Measurements from ENCODE around the gene SMIM10L2A.
"Not testable (repeated sequence)": the region's sequence is repeated elsewhere in the genome, so short reads cannot be mapped to it uniquely, and the experiment has no call there.

The SMIM10L2A gene

DNA sequence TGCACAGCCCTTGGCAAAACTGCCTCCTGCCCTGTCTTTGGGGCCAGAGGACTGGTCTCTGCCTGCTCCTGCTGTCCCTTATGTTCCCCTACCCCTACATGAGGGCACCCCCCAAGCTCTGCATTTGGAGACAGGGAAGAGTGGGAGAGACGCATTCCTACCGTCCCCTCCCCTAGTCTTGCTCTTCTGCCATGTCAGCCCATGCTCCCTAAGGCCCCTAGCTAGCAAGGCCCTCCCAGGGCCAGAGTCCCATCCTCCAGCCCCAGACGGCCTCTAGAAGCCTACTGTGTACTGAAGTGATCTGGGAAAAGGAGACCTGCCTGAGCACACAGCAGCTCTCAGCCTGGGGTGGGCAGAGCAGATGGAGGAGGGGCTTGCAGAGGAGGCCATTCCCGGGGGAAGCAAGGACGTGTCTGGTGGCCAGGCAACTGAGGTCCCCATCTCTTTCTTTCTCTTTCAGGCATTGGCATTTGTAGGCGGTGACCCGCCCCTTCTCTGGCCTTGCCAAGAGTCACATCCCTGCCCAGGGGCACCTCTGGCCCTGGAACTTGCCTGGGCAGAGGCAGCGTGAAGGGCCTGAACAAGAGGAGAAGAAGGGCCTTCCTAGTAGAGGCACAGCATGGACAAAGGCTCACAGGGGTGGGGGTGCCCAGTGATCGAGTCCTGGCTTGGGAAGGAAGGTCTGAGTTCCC lies 1.6 kb downstream of the SMIM10L2A start:
- DNase-seq, result not testable (repeated sequence)

DNA sequence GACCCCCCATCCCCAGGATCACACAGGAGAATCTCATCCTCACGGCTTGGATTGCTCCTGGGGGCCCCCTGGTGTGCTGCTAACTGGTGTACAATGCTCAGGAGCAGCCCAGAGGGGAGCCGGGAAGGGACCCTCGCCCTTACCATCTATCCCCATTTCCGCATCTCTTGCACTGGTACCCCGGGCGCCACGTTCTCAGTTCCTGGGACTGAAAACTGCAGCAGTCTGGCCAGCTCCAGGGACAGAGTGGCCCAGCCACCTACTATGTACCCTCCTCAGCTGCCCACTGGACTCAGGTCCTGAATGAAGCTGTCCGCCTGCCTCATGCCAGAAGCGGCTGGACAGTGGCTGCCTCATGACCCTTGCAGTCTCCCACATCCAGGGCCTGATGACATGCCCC lies 2.7 kb downstream of the SMIM10L2A start:
- no peak for DNase-seq

DNA sequence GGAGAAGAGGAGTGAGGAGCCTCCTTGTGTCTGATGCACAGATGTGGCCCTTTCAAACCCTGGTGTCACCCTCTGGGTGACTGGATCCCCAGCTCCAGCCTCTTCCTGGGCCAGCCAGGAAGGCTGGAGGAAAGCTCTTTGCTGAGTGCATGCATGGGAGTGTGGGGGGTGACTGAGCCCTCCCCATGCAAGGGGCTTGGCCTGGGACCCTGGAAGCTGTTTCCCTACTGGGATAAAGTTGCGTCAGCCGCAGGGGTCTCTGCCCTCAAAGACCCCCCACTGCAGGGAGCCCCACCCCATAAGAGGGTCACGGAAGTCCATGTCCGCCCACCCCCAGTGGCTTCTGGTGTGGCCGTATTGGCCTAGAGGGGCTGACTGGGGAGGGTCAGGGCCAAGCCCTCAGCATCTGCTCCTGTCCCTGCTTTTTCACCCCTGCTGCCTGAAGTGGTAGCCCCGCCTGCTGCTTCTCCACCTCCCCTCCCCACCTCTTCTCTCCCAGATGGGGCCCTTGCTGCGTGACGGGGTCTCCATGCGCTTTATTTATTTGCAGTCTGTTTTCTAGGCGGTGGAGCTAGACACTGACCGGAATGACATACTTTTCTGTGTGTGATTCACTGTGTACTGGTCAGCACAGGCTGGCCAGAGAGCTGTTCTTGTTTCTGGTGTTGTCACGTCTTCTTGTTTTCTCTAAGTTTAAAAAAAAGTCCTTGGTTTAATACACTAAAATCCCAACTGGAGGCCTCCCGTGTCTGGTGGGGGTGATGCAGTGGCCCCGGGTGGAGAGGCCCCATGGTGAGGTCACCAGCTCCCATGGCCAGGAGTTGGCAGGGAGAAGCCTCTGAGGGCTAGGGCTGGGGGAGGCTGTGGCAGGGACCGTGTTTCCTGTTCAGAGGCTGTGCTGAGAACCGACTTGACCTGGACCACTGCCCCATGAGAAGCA lies 3.6 kb downstream of the SMIM10L2A start:
- no peak for DNase-seq

DNA sequence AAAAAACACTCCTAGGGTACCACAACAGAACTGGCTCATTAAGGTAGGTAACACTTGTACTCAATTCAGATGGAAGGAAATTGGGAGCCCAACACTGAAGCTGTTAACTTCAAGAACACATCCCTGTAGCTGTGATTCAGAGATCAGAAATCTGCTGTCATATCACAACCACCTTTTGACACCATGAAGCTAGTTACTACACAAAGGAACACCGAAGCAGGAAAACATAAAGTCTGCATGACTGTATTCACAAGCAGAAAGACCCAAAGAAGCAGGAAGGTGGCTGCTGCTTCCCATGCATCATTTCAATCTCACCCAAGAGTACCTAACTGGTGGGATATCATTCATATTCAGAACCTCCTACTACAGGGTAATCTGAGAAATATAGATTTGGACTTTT lies 7.7 kb downstream of the SMIM10L2A start:
- no peak for DNase-seq

DNA sequence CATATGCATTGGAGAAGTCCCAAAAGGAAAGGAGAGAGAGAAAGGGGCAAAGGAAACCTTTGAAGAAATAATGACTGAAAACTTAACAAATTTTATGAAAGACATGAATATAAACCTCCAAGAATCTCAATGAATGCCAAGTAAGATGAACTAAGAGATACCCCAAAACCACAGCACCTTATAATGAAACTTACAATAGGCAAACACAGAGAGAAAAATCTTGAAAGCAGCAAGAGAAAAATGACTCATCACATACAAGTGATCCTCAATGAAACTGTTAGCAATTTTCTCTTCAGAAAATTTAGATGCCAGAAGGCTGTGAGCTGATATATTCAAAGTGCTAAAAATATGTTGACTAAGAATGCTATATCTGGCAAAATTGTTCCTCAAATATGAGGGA lies 10.1 kb downstream of the SMIM10L2A start:
- no peak for DNase-seq

DNA sequence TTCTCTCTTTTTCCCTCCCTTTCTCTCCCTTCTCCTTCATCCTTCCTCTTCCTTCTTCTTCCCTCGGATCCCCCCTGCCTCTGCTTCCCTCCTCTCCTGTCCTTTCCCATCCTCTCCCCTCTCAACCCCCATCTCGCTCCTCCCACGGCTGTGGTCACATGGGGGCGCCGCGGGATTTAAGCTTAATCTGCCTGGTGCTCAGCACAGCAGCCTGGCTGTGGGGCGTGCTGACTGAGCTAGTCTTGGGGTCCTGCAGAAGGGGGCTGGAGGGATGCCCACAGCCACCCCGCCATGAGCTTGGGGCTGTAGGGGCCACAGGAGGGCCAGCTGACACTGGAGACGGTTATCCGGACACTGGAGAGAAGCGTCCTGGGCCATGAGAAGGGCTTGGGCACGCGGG lies 10.7 kb downstream of the SMIM10L2A start:
- DNase-seq, result no peak

DNA sequence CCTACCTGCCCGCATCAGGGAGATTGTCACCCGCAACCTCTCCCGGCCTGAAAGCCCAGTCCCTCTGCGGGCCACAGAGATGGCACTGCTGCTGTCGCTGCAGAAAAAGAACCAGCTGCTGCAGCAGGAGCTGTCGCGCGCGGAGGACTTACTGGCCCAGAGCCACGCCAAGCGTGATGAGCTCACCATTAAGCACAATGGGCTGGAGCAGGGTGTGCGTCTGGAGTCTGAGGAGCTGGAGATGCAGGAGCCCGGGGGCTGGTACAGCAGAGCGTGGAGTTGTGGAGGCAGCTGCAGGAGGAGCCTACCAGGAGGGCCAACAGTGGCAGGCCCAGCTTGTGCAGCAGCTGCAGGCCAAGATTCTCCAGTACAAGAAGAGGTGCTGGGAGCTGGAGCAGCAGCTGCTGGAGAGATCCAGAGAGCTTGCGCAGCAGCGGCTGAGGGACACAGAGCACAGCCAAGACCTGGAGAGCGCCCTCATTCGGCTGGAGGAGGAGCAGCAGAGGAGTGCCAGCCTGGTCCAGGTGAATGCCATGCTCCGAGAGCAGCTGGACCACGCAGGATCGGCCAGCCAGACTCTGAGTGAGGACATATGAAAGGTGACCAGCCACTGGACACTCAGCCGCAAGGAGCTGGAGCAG lies 11.3 kb downstream of the SMIM10L2A start:
- DNase-seq, result no peak

DNA sequence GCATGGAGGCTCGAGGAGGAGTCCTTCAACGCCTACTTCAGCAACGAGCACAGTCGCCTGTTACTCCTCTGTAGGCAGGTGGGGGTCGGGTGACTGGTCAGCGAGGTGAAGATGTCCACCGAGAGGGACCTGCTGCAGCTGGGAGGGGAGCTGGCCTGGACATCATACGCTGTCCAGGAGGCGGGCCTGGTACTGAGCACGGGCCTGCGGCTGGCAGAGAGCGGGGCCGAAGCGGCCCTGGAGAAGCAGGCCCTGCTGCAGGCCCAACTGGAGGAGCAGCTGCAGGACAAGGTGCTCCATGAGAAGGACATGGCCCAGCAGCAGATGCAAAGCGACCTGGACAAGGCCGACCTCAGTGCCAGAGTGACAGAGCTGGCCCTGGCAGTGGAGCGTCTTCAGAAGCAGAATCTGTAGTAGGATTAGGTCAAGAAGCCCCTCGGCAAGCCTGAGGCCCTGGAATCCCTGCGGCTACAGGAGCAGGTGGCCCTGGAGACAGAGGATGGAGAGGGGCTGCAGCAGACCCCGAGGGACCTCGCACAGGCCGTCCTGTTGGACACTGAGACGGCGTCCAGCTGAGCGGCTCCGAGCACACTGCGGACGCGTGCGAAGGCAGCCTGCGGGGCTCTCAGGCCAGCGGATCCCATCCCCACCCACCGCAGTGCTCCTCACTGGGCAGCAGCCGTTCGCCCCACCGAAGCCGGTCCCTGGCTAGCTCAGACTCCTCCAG lies 11.9 kb downstream of the SMIM10L2A start:
- no peak for DNase-seq

DNA sequence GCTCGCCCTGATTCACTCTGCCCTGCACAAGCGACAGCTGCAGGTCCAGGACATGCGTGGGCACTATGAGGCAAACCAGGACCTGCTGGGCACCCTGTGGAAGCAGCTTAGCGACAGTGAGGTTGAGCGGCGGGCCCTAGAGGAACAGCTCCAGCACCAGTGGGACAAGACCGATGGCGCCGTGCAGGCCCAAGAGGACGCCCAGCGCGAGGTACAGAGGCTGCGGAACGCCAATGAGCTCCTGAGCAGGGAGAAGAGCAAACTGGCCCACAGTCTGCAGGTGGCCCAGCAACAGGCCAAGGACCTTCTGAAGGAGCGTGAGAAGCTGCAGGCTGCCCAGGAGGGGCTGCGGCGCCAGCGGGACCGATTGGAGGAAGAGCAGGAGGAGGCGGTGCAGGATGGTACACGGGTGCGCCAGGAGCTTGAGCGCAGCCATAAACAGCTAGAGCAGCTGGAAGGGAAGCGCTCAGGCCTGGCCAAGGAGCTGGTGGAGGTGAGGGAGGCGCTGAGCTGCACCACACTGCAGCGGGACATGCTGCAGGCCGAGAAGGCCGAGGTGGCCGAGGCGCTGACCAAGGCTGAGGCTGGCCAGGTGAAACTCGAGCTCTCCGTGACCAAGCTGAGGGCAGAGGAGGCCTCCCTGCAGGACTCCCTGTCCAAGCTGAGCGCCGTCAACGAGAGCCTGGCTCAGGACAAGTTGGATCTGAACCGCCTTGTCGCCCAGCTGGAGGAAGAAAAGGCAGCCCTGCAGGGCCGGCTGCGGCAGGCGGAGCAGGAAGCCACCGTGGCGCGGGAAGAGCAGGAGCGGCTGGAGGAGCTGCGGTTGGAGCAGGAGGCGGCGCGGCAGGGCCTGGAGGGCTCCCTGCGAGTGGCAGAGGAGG lies 12.8 kb downstream of the SMIM10L2A start:
- no peak for DNase-seq

DNA sequence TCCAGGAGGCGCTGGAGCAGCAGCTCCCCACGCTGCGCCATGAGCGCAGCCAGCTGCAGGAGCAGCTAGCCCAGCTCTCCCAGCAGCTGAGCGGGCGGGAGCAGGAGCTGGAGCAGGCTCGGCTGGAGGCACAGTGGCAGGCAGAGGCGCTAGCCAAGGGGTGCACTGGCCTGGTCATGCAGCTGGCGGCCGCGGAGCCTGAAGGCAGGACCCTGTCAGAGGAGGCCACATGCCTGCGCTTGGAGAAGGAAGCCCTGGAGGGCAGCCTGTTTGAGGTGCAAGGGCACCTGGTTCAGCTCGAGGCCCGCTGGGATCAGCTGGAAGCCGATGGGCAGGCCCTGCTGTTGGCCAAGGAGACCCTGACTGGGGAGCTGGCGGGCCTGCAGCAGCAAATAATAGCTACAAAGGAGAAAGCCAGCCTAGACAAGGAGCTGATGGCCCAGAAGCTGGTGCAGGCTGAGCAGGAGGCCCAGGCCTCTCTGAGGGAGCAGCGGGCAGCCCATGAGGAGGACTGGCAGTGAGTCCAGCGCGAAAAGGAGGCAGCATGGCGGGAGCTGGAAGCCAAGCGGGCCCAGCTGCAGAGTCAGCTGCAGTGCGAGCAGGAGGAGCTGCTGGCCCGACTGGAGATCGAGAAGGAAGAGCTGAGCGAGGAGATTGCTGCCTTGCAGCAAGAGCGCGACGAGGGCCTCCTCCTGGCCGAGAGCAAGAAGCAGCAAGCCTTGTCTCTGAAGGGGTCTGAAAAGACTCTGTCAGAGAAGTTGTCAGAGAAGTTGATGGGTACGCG lies 13.6 kb downstream of the SMIM10L2A start:
- DNase-seq, result no peak

DNA sequence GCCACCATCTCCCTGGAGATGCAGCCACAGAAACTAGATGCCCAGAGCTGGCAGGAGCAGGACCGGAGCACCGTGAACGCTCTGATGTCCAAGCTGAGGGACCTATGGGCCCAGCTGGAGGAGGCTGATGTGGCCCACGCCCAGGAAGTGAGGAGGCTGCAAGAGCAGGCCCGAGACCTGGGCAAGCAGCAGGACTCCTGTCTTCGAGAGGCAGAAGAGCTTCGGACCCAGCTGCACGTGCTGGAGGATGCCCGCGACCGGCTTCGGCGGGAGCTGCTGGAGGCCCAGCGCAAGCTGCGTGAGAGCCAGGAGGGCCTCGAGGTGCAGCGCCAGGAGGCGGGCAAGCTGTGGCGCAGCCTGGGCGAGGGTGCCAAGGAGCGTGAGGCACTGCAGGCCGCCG lies 14.2 kb downstream of the SMIM10L2A start:
- no peak for DNase-seq

DNA sequence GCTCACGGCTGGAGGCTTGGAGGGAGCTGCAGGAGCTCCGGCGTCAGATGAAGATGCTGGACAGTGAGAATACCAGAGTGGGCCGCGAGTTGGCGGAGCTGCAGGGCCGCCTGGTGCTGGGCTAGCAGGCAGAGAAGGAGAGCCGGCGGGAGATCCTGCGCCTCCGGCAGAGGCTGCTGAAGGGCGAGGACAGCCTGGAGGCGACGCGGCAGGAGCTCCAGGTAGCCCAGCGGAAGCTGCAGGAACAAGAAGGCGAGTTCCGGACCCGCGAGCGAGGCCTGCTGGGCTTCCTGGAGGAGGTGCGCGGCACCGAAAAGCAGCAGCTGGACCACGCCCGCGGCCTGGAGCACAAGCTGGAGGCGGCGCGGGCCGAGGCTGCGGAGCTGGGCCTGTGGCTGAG lies 14.7 kb downstream of the SMIM10L2A start:
- DNase-seq, result no peak

DNA sequence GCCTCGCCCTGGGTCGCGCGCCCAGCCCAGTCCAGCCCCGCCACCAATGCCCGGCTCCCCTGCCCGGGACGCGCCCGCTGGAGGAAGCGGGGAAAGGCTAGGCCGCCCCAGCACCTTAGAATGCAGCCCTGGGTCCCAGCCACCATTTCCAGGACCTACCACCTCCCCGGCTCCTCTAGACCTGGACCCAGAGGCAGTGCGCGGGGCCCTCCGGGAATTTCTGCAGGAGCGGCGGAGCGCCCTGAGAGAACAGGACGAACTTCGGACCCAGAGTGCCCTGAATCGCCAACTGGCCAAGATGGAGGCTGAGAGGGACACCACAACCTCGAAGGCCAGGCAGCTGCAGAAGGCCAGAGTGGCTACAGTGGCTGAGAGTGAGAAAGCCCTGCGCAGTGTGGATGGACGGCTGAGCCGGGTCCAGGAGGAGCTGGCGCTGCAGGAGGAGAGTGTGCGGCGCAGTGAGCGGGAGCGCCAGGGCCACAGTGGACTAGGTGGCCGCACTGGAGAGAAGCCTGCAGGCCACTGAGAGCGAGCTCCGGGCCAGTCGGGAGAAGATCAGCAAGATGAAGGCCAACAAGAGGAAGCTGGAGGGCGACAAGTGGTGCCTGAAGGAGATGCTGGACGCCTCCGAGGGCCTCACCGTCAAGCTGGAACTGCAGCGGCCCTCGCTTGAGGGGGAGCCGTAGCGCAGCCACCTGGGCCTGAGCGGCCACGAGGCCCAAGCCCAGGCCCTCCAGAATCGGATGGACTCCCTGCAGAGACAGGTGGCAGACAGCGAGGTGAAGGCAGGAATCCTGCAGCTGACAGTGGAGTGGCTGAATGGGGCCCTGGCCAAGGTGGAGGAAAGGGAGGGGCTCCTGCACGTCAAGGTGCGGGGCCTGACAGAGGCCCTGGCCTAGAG lies 15.5 kb downstream of the SMIM10L2A start:
- DNase-seq, result no peak

DNA sequence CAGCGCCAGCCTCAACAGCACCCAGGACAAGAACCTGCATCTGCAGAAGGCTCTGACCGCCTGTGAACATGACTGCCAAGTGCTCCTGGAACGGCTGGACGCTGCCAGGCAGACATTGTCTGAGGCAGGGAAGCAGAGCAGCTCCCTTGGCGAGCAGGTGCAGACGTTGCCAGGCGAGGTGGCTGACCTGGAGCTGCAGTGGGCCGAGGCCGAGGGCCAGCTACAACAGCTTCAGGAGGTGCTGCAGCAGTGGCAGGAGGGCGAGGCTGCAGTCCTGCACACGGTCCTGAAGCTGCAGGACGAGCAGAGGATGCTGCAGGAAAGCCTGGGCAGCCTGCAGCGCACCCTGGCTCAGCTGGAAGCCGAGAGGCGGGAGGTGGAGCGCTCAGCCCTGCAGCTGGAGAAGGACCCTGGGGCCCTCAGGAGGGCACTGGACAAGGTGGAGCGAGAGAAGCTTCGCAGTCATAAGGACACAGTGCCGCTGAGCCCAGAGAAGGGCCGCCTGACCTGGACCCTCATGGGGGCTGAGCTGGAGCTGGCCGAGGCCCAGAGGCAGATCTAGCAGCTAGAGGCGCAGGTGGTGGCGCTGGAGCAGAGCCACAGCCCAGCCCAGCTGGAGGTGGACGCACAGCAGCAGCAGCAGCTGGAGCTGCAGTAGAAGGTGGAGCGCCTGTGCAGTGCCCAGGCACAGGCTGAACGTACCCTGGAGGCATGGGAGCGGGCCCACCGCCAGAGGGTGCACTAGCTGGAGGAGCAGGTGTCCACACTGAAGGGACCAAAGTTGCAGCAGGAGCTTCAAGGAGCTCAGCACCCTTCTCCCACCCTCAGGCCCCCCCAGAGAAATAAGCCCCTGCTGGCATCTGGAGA lies 16.4 kb downstream of the SMIM10L2A start:
- no peak for DNase-seq

DNA sequence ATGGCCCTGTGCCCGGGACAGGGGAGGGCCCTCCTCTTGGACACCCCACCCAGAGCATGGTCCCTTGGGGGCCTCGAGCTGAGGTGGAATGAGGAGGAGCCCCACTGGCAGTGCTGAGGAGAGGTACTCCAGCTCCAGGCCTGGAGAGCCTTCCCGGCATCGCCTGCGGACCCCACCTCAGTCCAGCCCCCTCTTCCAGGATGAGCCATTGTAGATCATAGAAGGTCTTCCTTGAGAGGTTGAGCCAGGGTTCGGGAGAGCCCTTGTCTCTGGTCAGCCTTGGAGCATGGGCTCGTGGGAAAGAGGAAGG lies 16.9 kb downstream of the SMIM10L2A start:
- DNase-seq, result no peak

DNA sequence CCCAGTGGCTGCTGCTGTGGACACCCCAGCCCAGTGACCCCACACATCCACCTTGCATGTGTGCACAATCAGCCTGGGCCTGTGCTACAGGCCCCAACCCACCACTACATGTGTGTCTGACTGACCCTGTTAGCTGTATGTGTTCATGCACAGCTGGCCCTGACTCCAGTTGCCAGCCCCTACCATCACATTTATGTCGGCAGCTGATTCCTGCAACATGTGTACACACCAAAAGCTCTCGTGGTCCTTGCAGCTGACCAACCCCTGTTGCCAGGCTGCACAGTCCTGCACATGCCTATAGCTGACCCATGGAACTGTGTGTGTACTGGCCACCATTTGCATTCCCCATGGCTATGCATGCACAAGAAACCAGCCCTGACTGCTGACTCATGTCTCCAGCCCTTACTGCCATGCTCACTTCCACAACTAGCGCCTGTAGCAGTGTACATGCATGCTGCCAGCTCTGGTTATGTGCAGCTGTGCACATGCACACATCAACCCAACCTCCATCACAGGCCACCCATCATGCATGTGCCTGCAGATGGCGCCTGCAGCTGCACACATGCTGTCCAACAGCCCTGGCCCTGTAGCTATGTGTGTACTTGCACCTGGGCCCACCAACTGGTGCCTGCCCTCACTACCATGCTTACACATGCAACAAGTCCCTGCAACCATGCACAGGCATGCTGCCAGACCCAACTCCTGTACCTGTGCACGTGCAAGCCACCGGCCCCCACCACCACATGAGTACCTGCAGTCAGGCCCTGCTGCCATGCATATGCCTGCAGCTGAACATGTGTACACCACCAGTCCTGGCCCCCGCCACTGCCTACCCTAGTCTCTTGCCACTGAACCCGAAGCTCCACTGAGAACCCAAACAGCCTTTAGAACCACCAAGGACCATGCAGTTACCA lies 28.1 kb downstream of the SMIM10L2A start:
- no peak for DNase-seq

DNA sequence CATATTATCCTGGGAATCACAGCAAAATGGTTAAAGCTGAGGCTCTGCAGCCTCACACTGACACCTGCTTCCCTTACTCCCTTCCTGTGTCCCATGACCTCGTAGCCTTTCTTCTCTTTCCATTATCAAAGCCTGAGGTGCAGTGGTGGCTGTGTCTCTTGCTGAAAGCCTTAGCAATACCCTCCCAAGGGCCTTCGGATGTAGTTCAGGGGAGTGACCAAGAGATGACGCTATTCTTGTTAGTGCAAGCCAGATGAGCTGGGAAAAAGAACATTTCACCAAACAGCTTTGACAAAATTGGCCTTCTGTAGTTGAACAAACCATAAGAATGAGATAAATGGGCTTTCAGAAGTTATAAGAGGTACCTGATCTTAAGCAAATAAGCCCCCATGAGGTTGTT lies 31.6 kb downstream of the SMIM10L2A start:
- no peak for DNase-seq

DNA sequence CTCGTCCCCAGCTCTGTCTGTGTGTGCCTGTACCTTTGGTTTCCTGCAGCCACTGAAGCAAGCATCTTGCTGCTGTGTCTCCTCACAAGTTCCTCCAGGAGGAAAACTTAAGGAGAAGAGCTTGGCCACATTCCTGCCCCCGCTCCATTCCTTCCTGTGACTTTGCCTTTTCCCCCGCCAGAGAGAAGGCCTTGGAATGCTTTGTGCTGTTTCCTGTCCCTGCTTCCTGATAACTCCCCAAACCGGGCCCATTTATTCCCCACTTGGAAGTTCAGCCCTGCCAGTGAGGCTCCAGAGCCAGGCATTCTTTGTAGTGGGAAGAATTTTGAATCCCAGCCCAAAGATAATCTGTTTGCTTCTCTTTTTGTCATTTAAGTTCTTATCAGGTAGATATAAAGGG lies 33.1 kb downstream of the SMIM10L2A start:
- no peak for DNase-seq

All from hippocampal formation (tissue), 2 donors.